ENCODE measurements around the gene CDHR5. TPM values are rescaled to one million over a fixed set of nuclear protein-coding genes. Genes with fewer than 3 reads are reported as not detected.

The CDHR5 gene
- total and polyA plus RNA-seq, 9 of the 15 experiments (the other 6 are each of a cell fraction or from before 2014, with no cell fraction given), result 0.16 TPM; not detected in 8

DNA sequence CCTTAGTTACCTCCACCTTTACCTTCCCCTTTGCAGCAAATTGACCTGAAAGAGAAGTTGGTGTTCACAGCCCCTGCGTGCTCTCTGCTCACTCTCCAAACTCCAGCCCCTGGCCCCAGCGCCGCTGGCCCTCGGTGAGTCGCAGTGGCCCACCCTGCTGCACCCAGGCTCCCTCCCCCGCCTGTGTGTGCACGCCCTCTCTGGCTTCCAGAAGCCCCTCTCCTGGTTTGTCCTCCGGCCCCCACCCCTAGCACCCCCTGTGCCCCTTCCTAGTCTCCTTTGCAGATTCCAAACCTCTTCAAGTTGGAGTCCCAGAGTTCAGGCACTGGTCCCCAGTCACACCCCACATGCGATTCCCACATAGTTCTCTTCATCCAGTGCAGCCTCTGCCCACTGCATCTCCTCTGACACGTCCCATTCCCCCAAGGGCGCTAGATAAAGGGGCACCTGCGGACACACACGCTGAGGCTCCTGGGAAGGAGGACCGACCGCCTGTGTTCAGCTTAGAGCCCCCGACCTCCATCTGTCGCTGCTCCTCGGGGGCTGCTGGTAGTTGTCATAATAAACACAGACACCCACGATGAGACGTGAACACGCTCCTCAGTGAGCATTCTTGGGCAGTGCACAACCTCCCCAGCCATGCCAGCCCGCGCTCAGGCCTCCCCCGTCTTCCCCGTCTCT is 50.0 kb downstream of the CDHR5 start:
- H4K20me1 ChIP-seq (replicated peaks; ENCODE audit: control insufficient read depth, insufficient read depth, low read length), result peaks cover 30% of the 10 kb centered on the region
- intact Hi-C loops (cut with micrococcal nuclease) (no loop called here), in situ Hi-C loops (cut with MboI) (no loop called here)
- H3K4me3 ChIP-seq, result peak overlapping the region; percentile 66
- POLR2A ChIA-PET, result interaction anchor here (0.5 to 1.2 kb wide), 6 partner anchors 9 to 173 kb away, joined by 3 to 4 read pairs (median 3); no protein-coding TSS in a partner anchor
- H3K27me3 ChIP-seq (ENCODE audit: control insufficient read depth in 2 of 2, insufficient read depth in 2 of 2, low read length in 2 of 2), result no peaks in the 10 kb centered on the region
- H3K9me3 ChIP-seq (replicated peaks; ENCODE audit: control insufficient read depth, insufficient read depth, low read depth, low read length), result no peaks in the 10 kb centered on the region
- ATAC-seq (peak; percentile 5), DNase-seq (ENCODE audit: extremely low read depth in 1 of 4, low spot score in 3 of 4) (peak in 1 of 4 experiments; percentile 37), FAIRE-seq (no peak)
- H3K27ac ChIP-seq (ENCODE audit: extremely low read depth, low read depth, low read length), result peak overlapping the region; percentile 69; the same call in 1 of the 3 replicates
- peak overlapping the region; percentile 87; the same call in 1 of the 2 replicates for H2AFZ ChIP-seq (ENCODE audit: low read depth, low read length)
- peaks cover 52% of the 10 kb centered on the region for H3K79me2 ChIP-seq (ENCODE audit: control insufficient read depth, insufficient read depth, low read length)
- 13% methylated on average over 20 of the region's 25 CpGs for WGBS (ENCODE audit: insufficient coverage, low coverage, missing lambda C conversion rate)
- BruUV-seq (replicated peaks), result no TSS peak
- peaks cover 26% of the 10 kb centered on the region; the same call in 2 of the 3 replicates for H3K36me3 ChIP-seq (ENCODE audit: control insufficient read depth, insufficient read depth, low read length)
- peaks cover 41 to 68% of the 10 kb centered on the region in 2 experiments for H3K4me1 ChIP-seq (replicated peaks in 1 of 2; ENCODE audit: control insufficient read depth in 2 of 2, insufficient read depth in 2 of 2, low read length in 2 of 2)
- CTCF ChIA-PET (ENCODE audit: low intra/inter-chr PET ratio), result no interaction called here
- TF ChIP-seq ZNF766 (CRISPR knock-in tag; conservative IDR thresholded peaks at IDR 0.05) (no peak), TSC22D4 (tag; IDR thresholded peaks at IDR 0.05) (no peak), ZBTB43 (CRISPR knock-in tag; IDR thresholded peaks at IDR 0.05) (no peak), ZNF445 (CRISPR knock-in tag; IDR thresholded peaks at IDR 0.05; ENCODE audit: low read depth) (no peak), CHD7 (IDR thresholded peaks at IDR 0.05; ENCODE audit: low read depth, low read length) (no peak), GTF2E2 (tag; IDR thresholded peaks at IDR 0.05) (0 out of 2 replicates have a peak, but pooled peaks have one; percentile 8), MAZ (CRISPR knock-in tag; conservative IDR thresholded peaks at IDR 0.05 in 1 of 2, IDR thresholded peaks at IDR 0.05 in 1 of 2) (0 out of 4 replicates have a peak, but pooled peaks of 1 of the 2 experiments have one; percentile 30), ILK (tag; IDR thresholded peaks at IDR 0.05; ENCODE audit: borderline replicate concordance, low read depth) (no peak)
- H3K9ac ChIP-seq (ENCODE audit: insufficient read depth in 1 of 2, low read depth in 2 of 2, low read length in 2 of 2), result peak overlapping the region; percentile 61 to 91
- peak overlapping the region; percentile 94 for H3K4me2 ChIP-seq (ENCODE audit: insufficient read depth, low read length)
- H3K9me1 ChIP-seq (ENCODE audit: control insufficient read depth, insufficient read depth, low read length), result peaks cover 5% of the 10 kb centered on the region
